ENCODE measurements around the gene FAIM.

DNA sequence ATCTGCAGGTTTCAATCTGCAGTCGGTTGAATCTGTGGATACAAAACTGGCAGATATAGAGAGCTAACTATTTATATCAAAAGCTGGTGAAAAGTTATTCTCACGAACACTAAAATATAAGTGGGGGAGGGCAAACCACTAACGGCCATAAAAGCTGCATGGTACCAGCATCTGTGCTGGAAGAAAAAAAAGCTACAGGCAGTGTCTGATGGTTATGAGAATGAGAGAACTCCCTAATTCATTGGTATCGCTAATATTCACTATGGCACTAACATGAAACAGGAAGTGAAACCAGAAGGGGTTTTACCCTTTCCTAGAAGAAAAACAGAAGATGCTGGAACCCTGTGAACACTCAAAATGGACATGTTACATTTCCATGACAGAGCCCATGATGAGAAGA lies 30.4 kb upstream of the FAIM start:
- TF ChIP-seq CTCF (IDR thresholded peaks at IDR 0.05; ENCODE audit: low read length) (no peak), EZH2 (optimal IDR thresholded peaks at IDR 0.05; ENCODE audit: low read depth, low read length) (no peak)

Measured in MM.1S (cell line).